ENCODE measurements around the gene OSBPL6.

Gene OSBPL6

DNA sequence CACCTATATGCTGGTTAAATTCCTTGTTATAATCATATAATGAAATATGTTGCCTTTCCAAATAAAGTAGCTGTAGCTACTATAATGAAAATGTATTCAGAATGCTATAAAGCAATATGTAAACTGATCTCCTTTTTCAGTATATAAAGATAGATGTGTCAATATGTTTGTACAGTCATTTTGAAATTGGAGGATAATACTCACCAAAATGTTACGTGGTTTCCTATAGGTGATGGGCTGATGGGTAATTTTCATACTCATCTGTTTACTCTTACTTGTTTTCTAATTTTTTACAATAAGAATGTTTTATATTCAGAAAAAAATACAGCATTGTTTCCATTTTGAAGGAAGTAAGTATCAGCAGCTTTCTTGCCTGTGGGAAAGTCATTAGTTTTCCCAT lies 186.5 kb downstream of the OSBPL6 start:
- TF ChIP-seq, protein P1, sequence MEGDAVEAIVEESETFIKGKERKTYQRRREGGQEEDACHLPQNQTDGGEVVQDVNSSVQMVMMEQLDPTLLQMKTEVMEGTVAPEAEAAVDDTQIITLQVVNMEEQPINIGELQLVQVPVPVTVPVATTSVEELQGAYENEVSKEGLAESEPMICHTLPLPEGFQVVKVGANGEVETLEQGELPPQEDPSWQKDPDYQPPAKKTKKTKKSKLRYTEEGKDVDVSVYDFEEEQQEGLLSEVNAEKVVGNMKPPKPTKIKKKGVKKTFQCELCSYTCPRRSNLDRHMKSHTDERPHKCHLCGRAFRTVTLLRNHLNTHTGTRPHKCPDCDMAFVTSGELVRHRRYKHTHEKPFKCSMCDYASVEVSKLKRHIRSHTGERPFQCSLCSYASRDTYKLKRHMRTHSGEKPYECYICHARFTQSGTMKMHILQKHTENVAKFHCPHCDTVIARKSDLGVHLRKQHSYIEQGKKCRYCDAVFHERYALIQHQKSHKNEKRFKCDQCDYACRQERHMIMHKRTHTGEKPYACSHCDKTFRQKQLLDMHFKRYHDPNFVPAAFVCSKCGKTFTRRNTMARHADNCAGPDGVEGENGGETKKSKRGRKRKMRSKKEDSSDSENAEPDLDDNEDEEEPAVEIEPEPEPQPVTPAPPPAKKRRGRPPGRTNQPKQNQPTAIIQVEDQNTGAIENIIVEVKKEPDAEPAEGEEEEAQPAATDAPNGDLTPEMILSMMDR (IDR thresholded peaks at IDR 0.05; ENCODE audit: insufficient read depth, low read depth, low read length, missing control alignments): no peak
- H3K4me3 ChIP-seq (ENCODE audit: low read length): no peak overlapping the region
- no peak for DNase-seq (ENCODE audit: low read depth)

DNA sequence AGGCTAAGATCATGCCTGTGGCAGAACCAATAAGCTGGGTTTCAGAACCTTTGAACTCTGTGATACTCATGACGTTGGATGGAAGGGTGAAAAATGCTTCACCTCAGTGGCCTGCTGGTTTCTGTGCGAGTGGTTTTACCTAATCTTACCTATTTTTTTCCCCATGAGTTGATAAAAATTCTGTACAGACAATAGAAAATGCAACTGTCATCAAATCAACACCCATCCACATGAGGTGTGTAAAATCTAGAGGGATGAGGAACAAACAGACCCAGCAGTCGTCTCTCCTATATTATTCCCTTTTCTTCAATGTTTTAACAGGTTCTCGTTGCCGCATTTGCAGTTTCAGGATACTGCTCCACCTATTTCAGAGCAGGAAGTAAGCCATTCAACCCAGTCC lies 189.4 kb downstream of the OSBPL6 start:
- DNase-seq (ENCODE audit: low read depth): no peak
- TF ChIP-seq, protein P1 (IDR thresholded peaks at IDR 0.05; ENCODE audit: insufficient read depth, low read depth, low read length, missing control alignments): no peak
- H3K4me3 ChIP-seq (ENCODE audit: low read length): no peak overlapping the region

DNA sequence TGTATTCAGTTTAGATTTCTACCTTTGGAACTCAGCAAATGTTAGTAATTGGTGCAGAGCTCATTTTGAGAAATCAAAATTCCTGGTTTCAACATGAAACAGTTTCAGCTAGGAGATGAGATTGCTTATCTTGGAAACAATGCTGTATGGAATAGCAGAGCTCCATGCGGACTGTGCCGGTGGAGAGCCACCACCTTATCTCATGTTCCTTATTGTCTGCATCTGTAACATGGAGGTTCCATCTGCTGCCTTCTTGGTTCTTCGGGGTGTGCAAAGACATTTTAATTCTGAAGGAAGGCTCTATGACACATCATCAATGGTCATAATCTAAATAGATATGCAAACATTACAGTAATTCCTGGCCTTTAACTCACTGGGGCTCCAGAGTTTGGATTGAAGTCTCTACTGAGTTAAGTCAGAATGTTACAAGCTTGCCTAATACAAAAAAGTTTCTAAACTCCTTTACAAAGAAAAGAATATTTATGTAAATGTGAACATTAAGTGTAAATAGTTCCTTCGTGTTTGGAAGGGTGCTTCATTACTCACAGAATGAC lies 191.4 kb downstream of the OSBPL6 start:
- no peak for DNase-seq (ENCODE audit: low read depth)
- H3K4me3 ChIP-seq (ENCODE audit: low read length): no peak overlapping the region
- TF ChIP-seq, protein P1 (IDR thresholded peaks at IDR 0.05; ENCODE audit: insufficient read depth, low read depth, low read length, missing control alignments): no peak

DNA sequence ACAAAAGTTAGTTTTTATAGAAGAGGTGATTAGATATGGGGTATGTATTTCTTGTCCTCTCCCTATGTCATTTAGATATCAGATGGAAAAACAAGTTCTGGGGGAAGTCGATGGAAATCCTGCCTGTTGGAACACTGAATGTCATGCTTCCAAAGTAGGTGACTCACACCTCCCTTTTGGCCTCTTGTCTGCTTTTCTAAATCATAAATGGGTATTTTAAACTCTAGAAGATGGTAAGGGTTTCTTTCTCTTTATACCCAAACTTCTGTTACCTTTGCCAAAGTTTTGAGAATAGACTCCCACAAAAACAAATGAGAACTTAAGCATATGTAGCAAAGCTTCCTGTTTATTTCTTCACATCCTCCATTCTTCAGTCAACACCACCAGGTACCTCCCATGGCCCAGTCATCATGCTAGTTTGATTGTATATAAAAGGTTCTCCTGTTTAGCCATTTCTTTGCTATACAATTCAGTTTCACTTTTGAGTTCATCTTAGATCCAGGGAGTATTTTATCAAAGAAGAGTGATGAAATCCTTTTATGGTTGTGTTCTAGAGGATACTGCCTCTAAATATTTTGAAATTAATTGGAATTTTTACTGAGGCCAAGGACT lies 192.8 kb downstream of the OSBPL6 start:
- no peak overlapping the region for H3K4me3 ChIP-seq (ENCODE audit: low read length)
- TF ChIP-seq, protein P1 (IDR thresholded peaks at IDR 0.05; ENCODE audit: insufficient read depth, low read depth, low read length, missing control alignments): no peak
- peak; percentile 32 for DNase-seq (ENCODE audit: low read depth)

DNA sequence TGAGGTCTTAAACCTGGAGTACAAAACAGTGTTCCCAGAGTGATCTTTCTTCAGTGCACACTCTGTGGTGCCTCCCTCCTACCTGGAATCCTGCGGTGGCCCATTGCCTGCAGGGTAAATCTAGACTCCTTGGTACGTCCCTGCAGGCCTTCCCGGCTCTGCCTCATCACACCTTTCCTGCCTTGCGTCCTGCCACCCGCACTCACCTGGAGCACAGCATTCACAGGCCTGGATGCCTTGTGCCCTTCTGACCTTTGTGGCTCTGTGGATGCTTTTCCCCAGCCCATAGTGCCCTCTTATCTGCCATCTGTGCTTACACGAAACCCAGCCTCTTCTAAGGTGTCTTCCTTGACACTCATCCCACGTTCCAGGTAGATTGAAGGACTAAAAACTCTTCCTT lies 194.0 kb downstream of the OSBPL6 start:
- DNase-seq (ENCODE audit: low read depth): no peak
- no peak overlapping the region for H3K4me3 ChIP-seq (ENCODE audit: low read length)
- TF ChIP-seq, protein P1 (IDR thresholded peaks at IDR 0.05; ENCODE audit: insufficient read depth, low read depth, low read length, missing control alignments): no peak

DNA sequence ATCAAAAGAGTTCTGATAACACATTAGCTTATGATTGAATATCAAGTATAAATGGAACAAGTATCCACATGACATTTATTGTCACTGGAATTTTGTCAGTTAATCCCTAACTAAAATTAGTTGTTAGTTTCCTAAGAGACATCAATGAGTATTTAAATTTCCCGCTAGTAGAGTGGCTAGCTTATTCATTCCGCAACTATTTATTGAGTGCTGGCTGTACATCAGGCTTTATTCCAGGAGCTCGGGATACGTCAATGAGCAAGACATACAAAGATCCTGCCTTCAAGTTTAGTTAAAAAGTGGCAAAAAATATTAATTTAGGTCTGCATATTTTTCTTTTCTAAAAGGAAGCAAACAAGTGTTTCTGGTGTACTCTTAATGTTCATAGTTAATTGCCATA lies 197.4 kb downstream of the OSBPL6 start:
- TF ChIP-seq, protein P1 (IDR thresholded peaks at IDR 0.05; ENCODE audit: insufficient read depth, low read depth, low read length, missing control alignments): no peak
- H3K4me3 ChIP-seq (ENCODE audit: low read length): no peak overlapping the region
- peak; percentile 10 for DNase-seq (ENCODE audit: low read depth)

DNA sequence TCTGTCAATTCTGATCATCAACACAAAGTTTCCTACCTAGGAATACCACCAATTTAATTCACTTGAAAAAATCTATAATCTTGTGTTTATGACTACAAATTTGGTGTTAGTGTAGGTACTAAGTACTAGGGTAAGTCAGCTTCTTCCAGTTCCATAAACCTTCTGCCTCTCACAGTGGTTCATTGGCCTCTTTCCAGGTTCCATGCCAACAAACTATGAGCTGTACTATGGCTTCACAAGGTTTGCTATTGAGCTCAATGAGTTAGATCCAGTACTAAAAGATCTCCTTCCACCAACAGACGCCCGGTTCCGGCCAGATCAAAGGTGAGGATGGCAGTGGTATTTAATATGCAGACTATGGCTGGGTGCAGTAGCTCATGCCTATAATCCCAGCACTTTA lies 197.9 kb downstream of the OSBPL6 start:
- DNase-seq (ENCODE audit: low read depth): peak; percentile 65
- H3K4me3 ChIP-seq (ENCODE audit: low read length): no peak overlapping the region
- TF ChIP-seq, protein P1 (IDR thresholded peaks at IDR 0.05; ENCODE audit: insufficient read depth, low read depth, low read length, missing control alignments): no peak

All from epithelial cell of esophagus (primary cell).